ENCODE measurements around the gene CTNNBL1.
A peak's percentile ranks its signal among the peaks of the same experiment; 100 is the strongest.

Gene CTNNBL1

GRCh38 chr20:37810027-37810426 lies 116.2 kb downstream of the CTNNBL1 start:
- TF ChIP-seq POU2F2 (IDR thresholded peaks at IDR 0.05; ENCODE audit: low read depth, low read length): no peak
- TF ChIP-seq POLR2A (IDR thresholded peaks at IDR 0.05; ENCODE audit: low read depth, low read length): no peak
- TF ChIP-seq TAF1 (IDR thresholded peaks at IDR 0.05; ENCODE audit: low read depth, low read length): no peak
- no peak for TF ChIP-seq SPI1 (IDR thresholded peaks at IDR 0.05; ENCODE audit: low read depth, low read length)
- FAIRE-seq: no peak
- DNase-seq (ENCODE audit: insufficient read length, low spot score): no peak

- FAIRE-seq: no peak
- TF ChIP-seq PAX5 (IDR thresholded peaks at IDR 0.05; ENCODE audit: insufficient read depth, low read length, severe bottlenecking) (no peak), SPI1 (IDR thresholded peaks at IDR 0.05; ENCODE audit: low read depth, low read length) (no peak), POLR2AphosphoS5 (IDR thresholded peaks at IDR 0.05; ENCODE audit: low read depth, low read length) (no peak), POLR2A (IDR thresholded peaks at IDR 0.05; ENCODE audit: low read depth, low read length) (no peak), POU2F2 (IDR thresholded peaks at IDR 0.05; ENCODE audit: low read depth, low read length) (no peak), TAF1 (IDR thresholded peaks at IDR 0.05; ENCODE audit: low read depth, low read length) (no peak)
- DNase-seq (ENCODE audit: insufficient read length, low spot score): no peak
These were observed 122.2 kb downstream of the CTNNBL1 start for GRCh38 chr20:37816003-37816402.

GRCh38 chr20:37816726-37817125 lies 122.9 kb downstream of the CTNNBL1 start:
- DNase-seq (ENCODE audit: insufficient read length, low spot score) (no peak), FAIRE-seq (no peak)
- no peak for TF ChIP-seq SPI1 (IDR thresholded peaks at IDR 0.05; ENCODE audit: low read depth, low read length)
- no peak for TF ChIP-seq TAF1 (IDR thresholded peaks at IDR 0.05; ENCODE audit: low read depth, low read length)
- no peak for TF ChIP-seq POLR2AphosphoS5 (IDR thresholded peaks at IDR 0.05; ENCODE audit: low read depth, low read length)
- no peak for TF ChIP-seq PAX5 (IDR thresholded peaks at IDR 0.05; ENCODE audit: insufficient read depth, low read length, severe bottlenecking)
- TF ChIP-seq POLR2A (IDR thresholded peaks at IDR 0.05; ENCODE audit: low read depth, low read length): no peak
- TF ChIP-seq POU2F2 (IDR thresholded peaks at IDR 0.05; ENCODE audit: low read depth, low read length): no peak

GRCh38 chr20:37821696-37822095 lies 127.9 kb downstream of the CTNNBL1 start:
- TF ChIP-seq TAF1 (IDR thresholded peaks at IDR 0.05; ENCODE audit: low read depth, low read length): no peak
- TF ChIP-seq SPI1 (IDR thresholded peaks at IDR 0.05; ENCODE audit: low read depth, low read length): 0 out of 2 replicates have a peak, but pooled peaks have one; percentile 13
- TF ChIP-seq POU2F2 (IDR thresholded peaks at IDR 0.05; ENCODE audit: low read depth, low read length): no peak
- TF ChIP-seq PAX5 (IDR thresholded peaks at IDR 0.05; ENCODE audit: insufficient read depth, low read length, severe bottlenecking): no peak
- no peak for FAIRE-seq

GRCh38 chr20:37822141-37822601 lies 128.3 kb downstream of the CTNNBL1 start:
- FAIRE-seq (no peak), DNase-seq (ENCODE audit: insufficient read length, low spot score) (no peak)

More at GRCh38 chr20:37821696-37822095, 127.9 kb downstream of the CTNNBL1 start:
- DNase-seq (ENCODE audit: insufficient read length, low spot score): no peak

GRCh38 chr20:37823296-37823980 lies 129.6 kb downstream of the CTNNBL1 start:
- TF ChIP-seq SPI1 (IDR thresholded peaks at IDR 0.05; ENCODE audit: low read depth, low read length): no peak
- no peak for TF ChIP-seq PAX5 (IDR thresholded peaks at IDR 0.05; ENCODE audit: insufficient read depth, low read length, severe bottlenecking)
- no peak for TF ChIP-seq POU2F2 (IDR thresholded peaks at IDR 0.05; ENCODE audit: low read depth, low read length)
- no peak for TF ChIP-seq POLR2A (IDR thresholded peaks at IDR 0.05; ENCODE audit: low read depth, low read length)
- no peak for TF ChIP-seq POLR2AphosphoS5 (IDR thresholded peaks at IDR 0.05; ENCODE audit: low read depth, low read length)
- no peak for TF ChIP-seq TAF1 (IDR thresholded peaks at IDR 0.05; ENCODE audit: low read depth, low read length)
- DNase-seq (ENCODE audit: insufficient read length, low spot score) (no peak), FAIRE-seq (no peak)

More at GRCh38 chr20:37822141-37822601, 128.3 kb downstream of the CTNNBL1 start:
- TF ChIP-seq PAX5 (IDR thresholded peaks at IDR 0.05; ENCODE audit: insufficient read depth, low read length, severe bottlenecking) (no peak), POLR2A (IDR thresholded peaks at IDR 0.05; ENCODE audit: low read depth, low read length) (no peak), SPI1 (IDR thresholded peaks at IDR 0.05; ENCODE audit: low read depth, low read length) (no peak), POLR2AphosphoS5 (IDR thresholded peaks at IDR 0.05; ENCODE audit: low read depth, low read length) (no peak), POU2F2 (IDR thresholded peaks at IDR 0.05; ENCODE audit: low read depth, low read length) (no peak), TAF1 (IDR thresholded peaks at IDR 0.05; ENCODE audit: low read depth, low read length) (no peak)

GRCh38 chr20:37827605-37828004 lies 133.8 kb downstream of the CTNNBL1 start:
- FAIRE-seq (no peak), DNase-seq (ENCODE audit: insufficient read length, low spot score) (no peak)
- no peak for TF ChIP-seq POU2F2 (IDR thresholded peaks at IDR 0.05; ENCODE audit: low read depth, low read length)

- DNase-seq (ENCODE audit: insufficient read length, low spot score): no peak
- no peak for TF ChIP-seq POU2F2 (IDR thresholded peaks at IDR 0.05; ENCODE audit: low read depth, low read length)
- no peak for TF ChIP-seq PAX5 (IDR thresholded peaks at IDR 0.05; ENCODE audit: insufficient read depth, low read length, severe bottlenecking)
- TF ChIP-seq TAF1 (IDR thresholded peaks at IDR 0.05; ENCODE audit: low read depth, low read length): no peak
- no peak for TF ChIP-seq POLR2A (IDR thresholded peaks at IDR 0.05; ENCODE audit: low read depth, low read length)
- no peak for TF ChIP-seq POLR2AphosphoS5 (IDR thresholded peaks at IDR 0.05; ENCODE audit: low read depth, low read length)
- no peak for TF ChIP-seq SPI1 (IDR thresholded peaks at IDR 0.05; ENCODE audit: low read depth, low read length)
- FAIRE-seq: no peak
These were observed 134.9 kb downstream of the CTNNBL1 start for GRCh38 chr20:37828684-37829083.

- FAIRE-seq (no peak), DNase-seq (ENCODE audit: insufficient read length, low spot score) (no peak)
- TF ChIP-seq POU2F2 (IDR thresholded peaks at IDR 0.05; ENCODE audit: low read depth, low read length) (no peak), POLR2AphosphoS5 (IDR thresholded peaks at IDR 0.05; ENCODE audit: low read depth, low read length) (no peak), SPI1 (IDR thresholded peaks at IDR 0.05; ENCODE audit: low read depth, low read length) (no peak), POLR2A (IDR thresholded peaks at IDR 0.05; ENCODE audit: low read depth, low read length) (no peak), PAX5 (IDR thresholded peaks at IDR 0.05; ENCODE audit: insufficient read depth, low read length, severe bottlenecking) (no peak), TAF1 (IDR thresholded peaks at IDR 0.05; ENCODE audit: low read depth, low read length) (no peak)
These were observed 135.3 kb downstream of the CTNNBL1 start for GRCh38 chr20:37829128-37829527.
